ENCODE measurements around the gene ZDHHC22. TPM values are rescaled to one million over a fixed set of nuclear protein-coding genes. Genes with fewer than 3 reads are reported as not detected.

ZDHHC22 gene
- total and polyA plus RNA-seq, 8 donors = 0.04 to 0.11 (median 0.09) TPM; not detected in 4

DNA sequence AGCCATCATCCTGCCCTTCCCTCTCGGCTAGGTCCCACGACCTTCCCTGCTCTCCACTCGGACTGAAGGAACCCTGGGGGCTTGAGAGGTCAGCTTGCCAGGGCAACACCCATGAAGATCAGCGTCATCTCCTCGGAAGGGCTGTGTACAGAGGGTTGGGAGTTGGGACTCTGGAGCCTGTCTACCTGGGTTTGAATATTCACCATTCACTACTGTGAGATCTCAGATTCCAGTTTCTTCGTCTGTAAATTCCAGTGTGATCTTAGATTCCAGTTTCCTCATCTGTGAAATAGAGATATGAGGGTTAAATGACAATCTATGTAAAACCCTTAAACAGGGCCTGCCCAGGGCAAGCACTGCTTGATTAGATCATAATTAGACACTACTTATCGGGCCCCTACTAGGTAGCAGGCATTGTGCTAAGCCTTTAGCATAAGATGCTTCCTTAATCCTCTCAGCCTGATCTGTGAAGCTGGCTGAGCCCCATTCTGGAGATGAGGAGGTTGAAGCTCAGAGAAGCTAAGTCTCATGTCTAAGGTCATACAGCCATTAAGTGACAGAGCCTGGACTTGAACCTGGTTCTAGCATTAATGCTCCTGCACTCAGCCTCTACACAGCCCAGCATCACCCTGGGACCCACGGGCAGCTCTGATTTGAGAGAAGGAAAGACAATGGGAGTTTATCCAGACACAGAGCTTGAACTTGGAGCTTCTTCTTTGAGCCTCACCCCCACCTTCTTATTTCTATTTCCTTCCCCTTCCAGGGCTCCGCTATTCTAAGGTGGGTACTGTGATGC lies 612 bp upstream of the ZDHHC22 start:
- no peaks in the 10 kb centered on the region for H3K36me3 ChIP-seq
- intact Hi-C loops (cut with DNase I) = no loop called here
- no peak for ATAC-seq
- TF ChIP-seq CTCF (IDR thresholded peaks at IDR 0.05) = no peak
- peaks cover 80 to 100% of the 10 kb centered on the region in 2 donors for H3K27me3 ChIP-seq
- H3K4me1 ChIP-seq = peaks cover 0 to 27% of the 10 kb centered on the region in 2 donors
- no peak for DNase-seq
- no peaks in the 10 kb centered on the region for H3K9me3 ChIP-seq
- no peak overlapping the region for H3K4me3 ChIP-seq
- H3K27ac ChIP-seq = no peak overlapping the region

DNA sequence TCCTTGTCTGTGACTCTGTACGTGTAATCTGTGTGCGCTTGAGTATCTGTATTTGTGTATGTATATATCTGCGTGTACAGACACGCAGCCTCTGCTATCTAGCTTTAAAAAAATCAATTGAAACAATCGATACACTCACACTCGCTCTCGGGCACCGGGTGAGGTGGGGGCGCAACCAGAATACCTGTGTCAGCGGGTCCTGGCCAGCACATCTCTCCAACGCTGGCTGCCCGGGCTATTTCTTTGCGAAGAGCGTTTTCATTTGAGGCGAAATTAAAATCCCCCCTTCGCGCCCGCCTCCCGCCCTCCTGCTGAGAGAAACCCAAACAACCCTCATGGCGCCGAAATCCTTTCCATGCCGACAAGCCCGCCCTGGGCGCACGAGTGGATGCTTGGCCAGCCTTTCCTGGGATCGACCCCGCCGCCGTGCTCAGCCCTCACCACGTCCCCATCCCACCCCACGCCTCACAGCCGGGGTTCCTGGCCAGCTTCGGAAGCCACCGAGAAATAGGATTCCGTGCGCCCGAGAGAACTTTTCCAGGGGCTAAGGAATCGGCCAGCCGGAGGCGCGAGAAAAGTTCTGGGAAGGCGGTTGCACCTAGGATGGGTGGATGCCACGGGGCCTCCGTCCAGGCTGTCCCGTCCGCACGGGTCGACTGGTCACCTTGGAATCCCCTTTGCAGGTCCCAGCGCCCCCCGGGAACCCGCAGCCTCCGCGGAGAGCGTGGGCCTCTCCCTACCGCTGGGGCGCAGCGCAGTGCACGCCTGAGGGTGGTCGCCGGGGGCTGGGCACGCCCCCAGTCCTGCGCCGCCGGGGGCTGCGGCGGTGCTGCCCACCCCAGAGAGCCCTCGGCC lies 1.0 kb downstream of the ZDHHC22 start:
- H3K4me1 ChIP-seq = peaks cover 0 to 27% of the 10 kb centered on the region in 2 donors
- H3K4me3 ChIP-seq = peak overlapping the region in 1 of 2 donors; percentile 17
- H3K36me3 ChIP-seq = no peaks in the 10 kb centered on the region
- no peak overlapping the region for H3K27ac ChIP-seq
- peaks cover 71 to 100% of the 10 kb centered on the region in 2 donors for H3K27me3 ChIP-seq
- no peak for TF ChIP-seq CTCF (IDR thresholded peaks at IDR 0.05)
- ATAC-seq = no peak
- intact Hi-C loops (cut with DNase I) = no loop called here
- DNase-seq = no peak
- no peaks in the 10 kb centered on the region for H3K9me3 ChIP-seq

- Histone ChIP-seq H3K4me1 (peaks cover 0 to 27% of the 10 kb centered on the region in 2 donors), H3K27ac (no peak overlapping the region), H3K9me3 (no peaks in the 10 kb centered on the region), H3K4me3 (no peak overlapping the region), H3K27me3 (peaks cover 64 to 100% of the 10 kb centered on the region in 2 donors), H3K36me3 (no peaks in the 10 kb centered on the region)
- intact Hi-C loops (cut with DNase I) = no loop called here
- ATAC-seq = peak; percentile 61
- peak in 2 of 4 donors; percentile 16 to 80 for DNase-seq
- peak; percentile 8 to 14 for TF ChIP-seq CTCF (IDR thresholded peaks at IDR 0.05)
Observed at GRCh38 chr14:77139540-77140358, 1.8 kb downstream of the ZDHHC22 start.

DNA sequence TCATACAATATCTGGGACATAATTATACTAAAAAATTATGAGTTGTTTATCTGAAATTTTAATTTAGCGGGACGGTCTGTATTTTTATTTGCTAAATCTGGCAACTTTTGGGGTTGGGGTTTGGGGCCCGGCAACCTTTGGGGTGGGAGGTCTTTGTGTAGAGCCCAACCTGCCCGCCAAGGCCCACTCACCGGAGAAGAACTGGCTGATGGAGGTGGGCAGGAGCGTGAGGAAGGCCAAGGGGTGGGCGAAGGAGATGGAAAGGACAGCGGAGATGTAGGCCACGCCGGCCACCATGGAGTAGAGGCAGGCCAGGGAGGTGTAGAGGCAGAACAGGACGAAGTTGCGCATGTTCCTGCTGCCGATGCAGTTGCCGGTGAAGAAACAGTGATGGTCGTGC lies 2.6 kb downstream of the ZDHHC22 start:
- no peaks in the 10 kb centered on the region for H3K36me3 ChIP-seq
- H3K27ac ChIP-seq = no peak overlapping the region
- intact Hi-C loops (cut with DNase I) = no loop called here
- peaks cover 56 to 100% of the 10 kb centered on the region in 2 donors for H3K27me3 ChIP-seq
- TF ChIP-seq CTCF (IDR thresholded peaks at IDR 0.05) = no peak
- no peak for DNase-seq
- no peaks in the 10 kb centered on the region for H3K9me3 ChIP-seq
- peaks cover 0 to 27% of the 10 kb centered on the region in 2 donors for H3K4me1 ChIP-seq
- no peak for ATAC-seq
- H3K4me3 ChIP-seq = no peak overlapping the region

Data from left lung (tissue), 10 donors.